HG02763 (cell line): ENCODE data around the gene SLC25A23.

Source experiments
- ATAC-seq: cut with Tn5 transposase; IDR thresholded peaks from one replicate; pipeline ENCODE4 v1.9.1; 2021; ENCODE audit warnings: mild to moderate bottlenecking, moderate library complexity; ENCODE audit not compliant: unreplicated experiment

SLC25A23 gene

DNA sequence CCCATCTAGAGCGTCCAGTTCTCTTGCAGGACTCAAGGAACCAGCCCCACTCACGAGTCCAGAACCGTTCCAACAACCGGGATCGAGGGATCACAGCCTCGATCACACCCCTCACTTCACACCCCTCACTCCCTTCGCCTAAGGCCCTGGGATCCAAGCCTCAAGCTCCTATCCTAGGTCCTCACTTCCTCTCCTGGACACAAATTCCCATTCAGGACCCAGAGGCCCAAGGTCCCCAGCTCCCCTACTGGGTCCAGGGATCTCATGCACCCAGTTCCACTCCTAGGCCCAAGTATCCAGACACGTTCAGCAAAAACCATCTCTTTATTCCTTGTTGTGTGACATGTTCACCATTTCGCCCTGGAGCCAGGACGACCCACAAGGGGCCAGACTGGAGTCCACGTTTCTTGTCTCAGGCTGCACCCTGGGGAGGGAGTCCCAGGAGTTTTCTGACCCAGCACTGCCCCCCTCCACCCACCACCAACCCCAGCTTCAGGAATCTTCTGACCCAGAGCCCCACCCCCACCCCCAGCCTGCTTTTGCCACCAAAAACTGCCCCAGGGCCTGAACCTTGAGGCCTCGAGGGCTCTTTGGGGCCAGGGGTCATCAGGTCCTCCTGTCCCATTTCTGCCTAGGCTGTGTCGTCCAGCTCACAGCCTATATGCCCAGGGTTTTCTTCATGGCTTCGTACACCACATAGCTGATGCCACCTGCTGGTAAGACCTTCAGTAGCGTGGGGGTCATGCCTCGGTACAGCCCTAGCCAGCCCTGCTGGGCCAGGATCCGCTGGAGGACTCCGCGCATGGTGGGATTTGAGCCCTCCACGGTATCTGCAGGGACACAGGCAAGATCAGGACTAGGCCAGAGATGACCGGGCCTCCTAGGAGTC, 33.6 kb downstream of the SLC25A23 start:
- ATAC-seq = no peak

DNA sequence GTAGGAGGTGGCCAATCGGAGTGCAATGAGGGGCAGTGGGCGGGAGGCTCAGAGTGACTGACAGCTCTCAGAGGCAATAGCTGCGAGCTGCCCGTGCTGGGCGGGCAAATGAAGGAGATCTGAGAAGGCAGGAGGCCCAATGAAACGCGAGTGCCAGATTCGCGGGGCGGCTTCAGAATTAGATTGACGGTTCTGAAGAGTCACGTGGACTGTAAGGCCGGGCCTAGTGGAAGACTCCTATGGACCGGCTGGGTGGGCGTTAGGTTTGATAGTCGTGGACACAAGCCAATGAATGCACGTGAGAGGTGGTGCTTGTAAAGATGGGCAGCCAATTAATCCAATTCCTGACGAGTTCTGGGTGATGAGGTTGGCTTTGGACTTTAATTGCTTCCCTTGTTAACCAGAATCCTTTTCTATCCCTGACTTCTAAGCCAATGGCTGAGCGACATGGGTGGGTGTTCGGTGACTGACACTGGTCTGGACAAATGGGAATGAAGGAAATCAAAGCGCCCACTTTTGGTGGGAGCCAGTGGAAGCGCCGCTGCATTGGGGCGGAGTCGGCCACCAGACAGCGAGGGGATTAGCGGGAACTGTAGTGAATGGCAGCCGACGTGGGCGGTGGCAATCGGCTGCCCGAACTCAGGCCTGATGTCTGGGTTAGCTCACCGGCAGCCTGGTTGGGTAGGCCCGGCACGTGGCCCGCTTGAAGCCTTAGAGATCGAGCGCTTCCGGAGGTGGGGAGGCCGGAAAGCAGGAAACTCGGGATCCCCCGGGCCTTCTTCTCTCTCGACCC, 34.5 kb downstream of the SLC25A23 start:
- peak; percentile 86 for ATAC-seq

DNA sequence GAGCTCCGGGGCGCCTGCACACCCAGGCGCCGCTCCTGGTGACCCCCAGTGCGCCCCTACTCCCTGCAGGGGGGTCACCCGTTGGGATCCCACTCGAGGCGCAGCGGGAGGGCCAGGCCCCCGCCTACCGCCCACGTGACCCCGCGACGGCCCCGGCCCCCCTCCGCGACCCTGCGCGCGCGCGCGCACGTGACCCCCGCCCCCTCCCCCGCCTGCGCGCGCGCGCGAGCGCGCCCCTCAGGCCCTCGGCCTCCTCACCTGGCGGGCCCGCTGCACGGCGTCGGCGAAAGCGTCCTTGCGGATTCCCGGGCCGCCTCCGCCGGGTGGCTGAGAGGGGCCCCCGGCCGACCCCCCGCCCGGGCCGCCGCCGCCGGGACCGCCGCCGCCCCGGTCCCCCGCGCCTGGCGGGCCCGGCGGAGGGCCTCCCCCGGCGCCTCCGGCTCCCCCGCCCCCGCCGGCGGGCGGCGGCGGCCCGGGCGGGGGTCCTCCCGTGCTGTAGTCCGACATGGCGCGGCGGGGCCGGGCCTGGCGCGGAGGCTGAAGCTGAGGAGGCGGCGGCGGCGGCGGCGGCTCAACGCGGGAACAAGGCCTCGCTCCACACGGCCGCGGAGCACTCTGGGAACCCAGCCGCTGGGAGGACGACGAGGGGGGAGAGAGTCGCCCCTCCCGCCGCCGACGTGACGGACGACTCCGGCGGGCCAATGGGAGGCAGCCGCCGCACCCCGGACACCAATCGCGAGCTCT, 35.2 kb downstream of the SLC25A23 start, which contains the start of gene KHSRP:
TSS of gene KHSRP (minus strand) at position 617 of the 744 bp plus-strand sequence. CDS start at position 507, 110 bp downstream.
- ATAC-seq = no peak

DNA sequence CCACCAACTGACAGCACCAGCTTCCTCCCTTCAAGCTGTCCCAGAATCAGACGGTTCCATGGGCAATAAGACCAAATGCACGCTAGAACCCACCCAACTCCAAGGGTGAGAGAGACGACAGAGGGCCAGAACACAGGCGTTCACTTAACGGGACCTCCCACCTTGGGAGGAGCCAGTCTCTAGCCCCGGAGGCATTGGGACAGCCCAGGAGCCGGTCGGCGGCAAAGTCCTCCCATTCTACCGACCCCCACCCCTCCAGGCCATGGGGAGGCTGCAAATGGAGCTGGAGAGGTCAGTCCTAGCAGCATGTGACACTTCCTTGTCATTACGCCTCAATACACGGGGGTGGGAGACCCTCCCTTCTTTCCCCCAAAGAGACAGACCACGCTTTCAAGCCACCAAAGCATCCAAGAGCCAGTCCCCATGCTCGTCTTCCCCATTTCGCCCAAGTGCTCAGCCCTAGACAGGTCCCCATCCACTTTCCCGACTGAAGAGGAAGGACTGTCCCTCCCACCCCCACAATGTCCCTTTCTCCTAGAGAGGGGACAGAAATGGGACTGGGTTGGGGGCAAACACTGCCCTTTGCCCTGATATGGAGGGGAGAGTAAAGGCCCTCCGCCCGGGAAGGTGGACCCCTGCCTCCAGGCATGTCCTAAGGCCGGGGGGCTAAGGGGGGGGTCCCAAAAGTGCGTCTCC, 35.9 kb downstream of the SLC25A23 start:
- ATAC-seq = no peak

DNA sequence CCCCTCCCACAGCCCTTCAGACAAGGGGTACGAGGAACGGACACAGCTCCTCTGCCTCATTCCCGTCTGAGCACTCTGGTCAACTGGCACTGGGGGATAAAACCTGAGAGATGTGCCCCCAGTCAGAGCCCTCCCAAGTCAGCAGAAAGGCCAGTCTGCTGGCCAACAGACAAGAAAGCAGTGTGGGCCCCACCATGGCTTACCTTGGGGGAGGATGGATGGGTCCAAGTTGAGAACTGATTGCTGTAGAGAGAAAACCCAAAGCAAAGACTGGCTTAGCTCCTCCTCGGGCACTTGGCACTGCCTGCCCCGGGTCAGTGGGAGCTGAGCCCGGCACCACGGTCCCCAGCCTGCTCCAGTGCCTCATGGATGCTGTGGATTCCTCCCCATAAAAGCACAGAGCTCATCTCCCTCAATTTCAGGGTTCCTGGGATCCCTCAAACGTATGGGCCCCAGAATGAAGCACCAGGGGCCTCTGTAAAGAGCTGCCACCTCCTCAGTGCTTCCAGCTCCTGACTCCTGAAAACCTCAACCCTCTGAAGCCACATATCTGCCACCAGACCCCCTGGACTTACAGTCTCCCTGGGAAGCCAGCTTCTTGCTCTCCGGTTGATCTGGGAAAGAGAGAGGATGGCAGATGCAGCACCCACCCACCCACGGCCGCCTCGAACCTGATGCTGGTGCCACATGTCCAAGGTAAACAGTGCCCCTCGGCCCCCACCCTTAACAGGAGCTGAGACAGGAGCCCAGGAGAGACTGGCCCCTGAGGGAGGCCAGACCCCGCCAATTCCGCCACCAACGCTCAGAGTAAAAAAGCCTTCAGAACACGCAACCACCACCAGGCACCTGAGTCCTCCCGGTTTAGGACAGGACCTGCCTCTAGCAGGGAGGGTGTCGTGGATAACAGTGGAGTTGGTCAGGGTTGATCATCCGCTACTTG, 38.2 kb downstream of the SLC25A23 start:
- ATAC-seq = no peak

DNA sequence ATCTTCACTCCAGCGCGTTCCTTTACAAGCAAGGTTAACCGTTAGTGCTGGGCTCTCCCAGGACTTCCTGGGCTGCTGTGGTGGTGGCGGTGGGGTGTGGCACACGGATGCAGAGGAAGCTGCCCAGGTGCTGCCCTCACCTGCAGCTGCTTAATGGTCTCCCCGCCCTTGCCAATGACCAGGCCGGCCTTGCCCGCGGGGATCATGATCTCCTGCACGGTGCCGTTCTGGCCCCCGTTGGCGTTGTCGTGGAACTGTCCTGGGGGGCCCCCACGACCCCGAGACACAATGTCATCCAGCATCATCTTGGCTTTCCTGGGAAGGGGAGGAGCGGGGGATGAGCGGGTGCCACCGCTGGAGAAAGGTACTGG, 41.0 kb downstream of the SLC25A23 start:
- no peak for ATAC-seq

DNA sequence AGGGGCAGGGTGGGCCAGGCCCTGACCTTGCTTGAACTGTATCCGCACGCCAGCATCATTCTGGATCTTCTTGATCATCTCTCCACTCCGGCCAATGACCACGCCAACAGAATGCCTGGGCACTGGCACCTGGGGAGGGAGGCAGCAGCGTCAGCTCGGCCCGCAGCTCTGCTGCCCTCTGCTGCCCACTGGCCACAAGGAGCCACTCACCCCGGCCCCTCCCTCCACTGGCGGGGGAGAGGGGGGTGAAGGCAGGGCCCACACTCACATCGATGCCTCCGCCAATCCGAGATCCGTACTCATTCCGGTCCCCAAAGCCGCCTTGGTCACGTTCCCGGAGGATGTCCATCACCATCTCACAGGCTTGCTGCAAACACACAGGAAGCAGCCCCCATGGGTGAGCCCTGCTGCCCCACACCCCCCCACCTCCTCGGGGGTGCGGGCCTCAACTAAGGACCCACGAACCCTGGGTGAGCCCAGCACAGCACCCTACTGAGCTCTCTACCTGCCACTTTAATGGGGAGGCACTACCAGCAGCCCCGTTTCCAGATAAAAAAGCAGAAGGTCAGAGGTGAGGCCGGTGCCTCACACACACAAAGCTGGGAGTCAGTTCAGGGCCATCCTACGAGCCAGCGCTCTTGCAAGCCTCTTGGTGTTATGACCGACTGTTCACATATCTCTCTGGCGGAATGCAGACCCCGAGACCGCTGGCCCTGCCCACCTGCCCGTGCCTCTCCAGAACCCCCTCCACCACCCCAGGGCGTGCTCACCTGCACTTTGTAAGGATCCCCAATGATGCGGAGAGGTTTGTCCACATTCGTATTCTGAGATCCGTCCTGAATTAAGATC, 41.7 kb downstream of the SLC25A23 start:
- no peak for ATAC-seq

DNA sequence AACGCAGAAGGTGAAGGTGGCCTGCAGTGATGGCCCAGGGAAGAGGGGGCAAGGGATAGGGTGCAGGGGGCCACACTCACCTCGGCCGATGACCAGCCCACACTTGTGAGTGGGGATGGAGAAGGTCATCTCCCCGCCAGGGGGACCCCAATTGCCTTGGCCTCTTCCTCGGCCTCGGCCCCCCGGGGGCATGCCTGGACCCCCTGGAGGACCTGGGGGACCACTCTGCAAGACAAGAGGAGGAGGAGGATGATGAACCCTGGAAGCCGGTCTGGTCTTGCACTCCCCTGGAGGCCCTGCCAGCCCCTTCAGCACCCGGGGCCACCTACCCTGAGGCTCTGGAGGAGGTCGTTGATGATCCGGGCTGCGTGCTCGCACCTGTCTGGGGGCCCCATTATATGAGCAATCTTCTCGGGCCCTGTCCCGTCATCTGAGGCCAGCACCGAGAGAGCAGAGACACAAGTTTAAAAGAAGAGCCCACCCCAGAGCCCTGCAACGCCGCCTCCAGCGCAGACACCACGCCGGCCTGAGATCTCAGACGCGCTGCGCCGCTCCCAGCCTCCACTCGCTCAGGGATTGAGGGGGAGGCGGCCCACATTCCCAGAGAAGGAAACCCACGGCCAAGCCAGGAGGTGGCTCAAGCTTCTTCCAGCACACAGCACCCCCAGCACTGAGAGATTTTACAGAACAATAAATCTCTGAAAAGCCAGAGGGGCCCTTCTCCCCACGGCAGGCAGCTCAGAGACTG, 42.8 kb downstream of the SLC25A23 start:
- no peak for ATAC-seq

DNA sequence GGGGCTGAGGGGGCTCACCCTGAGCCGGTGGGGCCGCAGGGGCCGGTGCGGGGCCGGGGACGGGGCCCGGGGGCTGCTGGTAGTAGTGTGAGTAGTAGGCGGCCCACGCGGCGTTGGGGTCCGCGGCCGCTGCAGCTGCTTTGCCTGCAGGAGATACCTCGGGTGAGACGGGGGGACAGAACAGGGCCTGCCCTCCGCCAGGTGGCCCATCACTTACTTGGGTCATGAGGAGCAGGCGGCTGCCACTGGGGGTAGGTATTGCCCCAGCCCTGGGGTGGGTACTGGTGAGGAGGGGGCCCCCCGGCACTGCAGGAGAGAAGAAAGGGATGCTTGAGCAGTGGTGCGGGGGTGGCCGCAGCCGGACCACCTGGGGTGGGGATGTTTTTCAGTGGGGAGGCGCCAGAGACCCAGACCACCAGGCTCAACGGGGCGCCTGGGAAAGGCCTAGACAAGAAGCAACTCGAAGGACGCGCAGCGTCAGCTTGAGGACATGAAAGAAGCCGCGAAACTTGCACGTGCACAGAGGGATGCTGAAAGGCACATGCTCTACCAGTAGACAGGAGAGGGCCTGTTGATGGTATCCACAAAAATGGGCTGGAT, 43.9 kb downstream of the SLC25A23 start:
- no peak for ATAC-seq

DNA sequence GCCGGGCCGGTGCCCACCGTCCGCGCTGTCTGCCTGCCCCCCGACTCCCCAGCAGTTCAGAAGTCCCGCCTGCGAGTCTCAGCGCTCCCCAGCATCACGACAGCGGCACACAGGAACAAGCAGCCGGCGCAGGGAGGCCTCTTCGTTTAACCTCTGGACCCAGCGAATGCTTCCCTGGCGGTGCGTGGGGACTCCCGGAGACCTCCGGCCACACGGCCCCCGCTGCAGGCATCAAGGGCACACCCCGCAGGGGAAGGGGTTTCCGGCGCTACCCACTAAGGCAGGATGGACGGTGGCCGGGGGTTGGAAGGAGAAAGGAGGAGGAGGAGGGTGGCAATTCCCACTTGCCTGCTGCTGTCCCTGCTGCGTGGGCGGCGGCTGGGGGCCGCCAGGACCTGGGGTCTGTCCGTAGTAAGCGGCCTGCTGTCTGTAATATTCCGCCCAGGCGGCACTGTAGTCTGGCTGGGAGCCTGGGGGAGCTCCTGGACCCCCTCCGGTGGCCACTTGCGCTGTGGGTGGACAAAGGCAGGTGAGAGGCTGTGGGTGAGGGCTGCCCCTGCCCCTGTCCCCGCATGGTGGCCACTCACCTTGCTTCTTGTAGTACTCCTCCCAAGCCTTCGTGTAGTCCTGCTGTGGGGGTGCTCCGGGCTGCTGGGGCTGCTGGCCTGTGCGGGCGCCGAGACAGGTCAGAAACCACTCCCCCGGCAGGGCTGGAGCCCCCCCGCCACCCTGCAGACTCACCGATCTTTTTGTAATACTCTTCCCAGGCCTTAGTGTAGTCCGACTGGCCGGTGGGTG, 44.6 kb downstream of the SLC25A23 start:
- no peak for ATAC-seq

DNA sequence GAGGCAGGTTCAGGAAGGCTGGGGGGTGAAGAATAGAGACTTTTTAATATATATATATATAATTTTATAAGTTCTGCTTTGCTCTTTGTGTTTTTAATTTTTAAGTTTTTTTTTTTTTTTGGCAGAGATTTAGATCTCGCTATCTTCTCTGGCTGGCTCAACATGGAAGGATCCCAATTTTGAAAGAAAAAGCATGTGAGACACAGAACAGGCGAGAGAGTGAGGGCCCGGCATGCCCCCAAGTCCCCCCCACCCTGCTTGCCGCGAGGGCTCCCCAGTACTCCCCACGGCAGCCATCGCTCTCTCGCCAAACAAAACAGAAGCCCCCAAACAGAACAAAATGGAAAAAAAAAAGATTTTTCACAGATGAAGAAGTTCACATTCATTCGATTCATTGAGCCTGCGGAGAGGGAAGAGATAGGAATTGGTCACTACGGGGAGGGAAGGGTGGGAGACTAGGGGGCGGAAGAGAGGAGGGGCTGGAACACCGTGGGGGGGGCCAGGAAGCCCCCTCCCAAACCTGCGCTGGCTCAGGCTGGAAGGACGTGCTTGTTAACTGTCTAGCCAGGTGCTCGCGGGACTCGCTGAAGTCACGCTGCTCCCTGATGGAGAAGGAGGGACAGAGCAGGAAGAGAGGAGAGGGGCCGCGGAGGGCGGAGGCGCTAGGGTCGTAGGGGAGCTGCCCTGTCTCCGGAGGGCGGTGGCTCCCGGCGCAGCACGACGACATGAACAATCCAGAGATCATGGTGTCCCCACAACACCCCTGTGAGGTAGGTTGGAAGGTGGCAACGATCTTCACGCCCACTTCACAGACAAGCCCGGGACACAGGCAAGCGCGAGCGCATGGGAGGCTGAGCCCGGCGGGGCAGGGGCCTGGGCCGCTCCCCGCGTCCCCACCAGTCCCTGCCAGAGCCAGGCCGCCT, 45.6 kb downstream of the SLC25A23 start:
- no peak for ATAC-seq

DNA sequence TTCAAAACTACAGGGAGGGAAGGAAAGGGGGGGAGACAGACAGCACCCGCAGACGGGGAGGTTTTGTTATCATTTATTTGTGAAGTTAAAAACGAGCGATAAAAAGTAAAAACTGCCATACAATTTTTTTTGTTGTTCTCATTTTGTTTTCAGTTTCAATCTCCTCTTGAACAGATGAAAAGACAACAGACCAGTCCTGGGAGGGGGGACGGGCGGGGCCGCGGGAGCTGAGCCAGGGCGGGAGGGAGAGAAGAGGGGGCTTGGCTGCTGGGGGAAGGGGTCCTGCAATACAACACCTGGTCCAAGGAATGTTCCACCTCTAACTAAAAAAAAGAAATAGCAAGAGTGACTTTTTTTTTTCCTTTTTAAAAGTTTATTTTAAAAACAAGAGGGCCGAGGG, 46.3 kb downstream of the SLC25A23 start:
- no peak for ATAC-seq

DNA sequence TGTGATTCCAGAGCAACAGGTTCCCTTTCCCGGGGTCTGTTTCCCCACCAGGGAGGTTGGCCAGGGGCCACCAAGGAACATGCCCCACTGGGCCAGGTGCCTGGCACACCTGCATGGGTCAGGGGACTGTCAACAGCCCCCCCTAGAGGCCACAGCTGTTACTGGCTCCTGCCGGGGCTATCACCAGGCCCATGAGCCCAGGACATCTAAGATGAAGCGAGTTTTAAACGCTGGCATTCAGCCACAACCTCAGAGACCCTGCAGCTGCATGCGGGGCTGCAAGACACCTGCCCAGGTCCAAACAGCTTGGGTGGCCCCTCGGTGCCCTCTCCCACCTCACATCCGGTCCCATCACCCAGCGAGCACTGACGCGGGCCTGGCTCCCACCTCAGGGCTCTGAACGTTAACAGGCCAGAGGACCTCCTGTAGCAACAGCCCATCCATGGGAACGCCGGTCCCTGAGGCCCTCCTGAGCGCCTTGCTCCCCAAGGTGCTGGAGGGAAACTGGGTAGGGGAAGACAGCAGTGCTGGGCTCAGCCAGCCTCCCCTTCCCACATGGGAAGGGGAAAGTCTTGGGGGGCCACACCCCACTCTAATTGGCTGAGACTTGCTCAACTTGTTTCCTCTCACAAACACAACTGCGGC, 47.0 kb downstream of the SLC25A23 start:
- no peak for ATAC-seq

DNA sequence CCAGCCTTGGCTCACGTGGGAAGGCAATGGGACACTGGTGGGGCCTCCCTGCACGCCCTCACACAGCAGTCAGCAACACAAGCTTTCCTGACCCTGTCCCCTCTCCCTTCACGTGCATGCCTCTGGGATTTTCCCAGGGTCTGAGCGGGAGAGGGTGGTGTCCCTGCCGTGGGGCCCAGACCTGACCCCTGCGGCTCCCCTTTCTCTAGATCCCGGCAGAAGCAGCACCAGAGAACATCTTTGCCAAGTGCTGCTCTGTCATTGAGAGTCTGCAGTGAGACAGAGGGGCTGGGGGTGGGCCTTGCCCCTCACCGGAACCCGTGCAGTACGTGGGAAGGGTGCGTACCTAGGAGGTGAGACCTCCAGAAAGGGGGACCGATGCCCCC, 47.5 kb downstream of the SLC25A23 start:
- no peak for ATAC-seq

DNA sequence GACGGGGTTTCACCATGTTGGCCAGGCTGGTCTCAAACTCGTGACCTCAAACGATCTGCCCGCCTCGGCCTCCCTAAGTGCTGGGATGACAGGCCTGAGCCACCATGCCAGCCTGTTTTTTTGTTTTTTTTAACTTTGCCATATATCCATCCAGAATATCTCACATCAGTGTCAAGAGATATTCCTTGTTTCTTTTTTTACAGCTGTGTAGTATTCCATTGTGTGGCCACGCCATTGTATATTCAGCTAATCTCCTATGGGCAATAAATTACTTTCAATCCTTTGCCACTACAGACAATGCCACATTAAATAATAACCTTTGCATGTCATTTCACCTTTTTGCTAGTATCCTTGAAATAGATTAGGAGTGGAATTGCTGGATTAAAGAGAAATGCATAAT, 50.2 kb downstream of the SLC25A23 start:
- no peak for ATAC-seq
